CD4-positive, alpha-beta T cell treated with Interleukin-17A for 4 hours (primary cell): ENCODE measurements around the gene PSME2.
A peak's percentile ranks its signal among the peaks of the same experiment; 100 is the strongest.
"Not testable (repeated sequence)": the region's sequence is repeated elsewhere in the genome, so short reads cannot be mapped to it uniquely, and the experiment has no call there.

Experiments
- DNase-seq: peaks from one replicate; pipeline ENCODE4 v3.0.0-alpha.2; 2020; ENCODE audit warnings: mixed read lengths

Gene PSME2

GRCh38 chr14:24110523-24110922, 35.9 kb downstream of the PSME2 start:
- no peak for DNase-seq

- DNase-seq = no peak
Measured at GRCh38 chr14:24110060-24110459, 36.4 kb downstream of the PSME2 start.

- DNase-seq = no peak
Measured at GRCh38 chr14:24108336-24108874, 38.0 kb downstream of the PSME2 start.

- DNase-seq = no peak
Measured at GRCh38 chr14:24106672-24107271, 39.6 kb downstream of the PSME2 start.

GRCh38 chr14:24105609-24106239, 40.7 kb downstream of the PSME2 start:
- DNase-seq = not testable (repeated sequence)

- DNase-seq = no peak
Measured at GRCh38 chr14:24103451-24103850, 43.0 kb downstream of the PSME2 start.

GRCh38 chr14:24102357-24103048, 43.9 kb downstream of the PSME2 start:
- DNase-seq = no peak

GRCh38 chr14:24100982-24101494, 45.4 kb downstream of the PSME2 start:
- no peak for DNase-seq

- no peak for DNase-seq
Measured at GRCh38 chr14:24100197-24100981, 46.0 kb downstream of the PSME2 start.

GRCh38 chr14:24098927-24099813, 47.2 kb downstream of the PSME2 start:
- DNase-seq = no peak

- no peak for DNase-seq
Measured at GRCh38 chr14:24098229-24098926, 48.0 kb downstream of the PSME2 start.

GRCh38 chr14:24096545-24097181, 49.7 kb downstream of the PSME2 start:
- no peak for DNase-seq

GRCh38 chr14:24095271-24096068, 50.9 kb downstream of the PSME2 start:
- peak; percentile 33 for DNase-seq

- peak; percentile 28 for DNase-seq
Measured at GRCh38 chr14:24094841-24095270, 51.6 kb downstream of the PSME2 start.

GRCh38 chr14:24093901-24094840, 52.2 kb downstream of the PSME2 start, which contains the start of gene PCK2:
Gene PCK2 (plus strand): TSS chr14:24094311. CDS start chr14:24094406, 95 bp downstream.
- peak; percentile 81 for DNase-seq
